ENCODE results near the gene ZBTB44.
"Not testable (repeated sequence)": the region's sequence is repeated elsewhere in the genome, so short reads cannot be mapped to it uniquely, and the experiment has no call there.

ZBTB44 gene

DNA sequence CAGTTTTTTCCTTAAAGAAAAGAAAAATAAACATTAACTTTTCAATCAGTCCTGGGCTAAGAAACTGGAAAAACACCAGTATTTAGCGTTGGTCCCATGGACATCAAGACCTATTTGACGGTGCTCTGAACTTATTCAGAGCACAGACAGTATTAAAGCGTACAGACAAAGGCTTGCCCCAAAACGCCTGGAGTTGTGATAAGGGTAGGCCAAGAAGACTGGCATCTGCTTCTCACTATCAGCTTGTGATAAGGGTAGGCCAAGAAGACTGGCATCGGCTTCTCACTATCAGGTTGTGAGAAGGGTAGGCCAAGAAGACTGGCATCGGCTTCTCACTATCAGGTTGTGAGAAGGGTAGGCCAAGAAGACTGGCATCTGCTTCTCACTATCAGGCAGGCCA lies 69.3 kb downstream of the ZBTB44 start:
- not testable (repeated sequence) for H3K36me3 ChIP-seq (ENCODE audit: control insufficient read depth, insufficient read depth, low read length); H3K9ac ChIP-seq (ENCODE audit: low read depth, low read length); H3K4me1 ChIP-seq (ENCODE audit: control insufficient read depth, insufficient read depth, low read length); H3K9me3 ChIP-seq (ENCODE audit: control insufficient read depth, insufficient read depth, low read length); H3K4me3 ChIP-seq (ENCODE audit: low read depth, low read length); H3K27me3 ChIP-seq (ENCODE audit: control insufficient read depth, insufficient read depth, low read length)

DNA sequence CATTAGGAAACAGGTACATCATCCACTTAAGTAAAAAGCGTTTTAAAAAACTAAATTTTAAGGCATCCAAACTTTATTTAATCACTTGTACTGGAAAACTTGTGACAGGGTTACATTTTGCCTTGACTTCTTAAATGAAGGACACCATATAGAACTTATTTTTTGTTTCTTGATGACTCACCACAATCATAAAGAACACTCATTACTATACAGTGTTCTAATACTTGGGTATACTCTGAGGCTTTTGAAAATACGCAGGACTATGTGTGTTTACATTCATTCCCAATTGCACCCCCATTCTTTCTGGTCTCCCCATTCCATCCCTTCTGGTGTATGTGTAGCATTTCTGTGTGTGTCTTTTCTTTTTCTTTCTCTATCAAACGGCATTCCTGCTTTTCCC lies 69.9 kb downstream of the ZBTB44 start:
- no peaks in the 10 kb centered on the region for H3K9me3 ChIP-seq (ENCODE audit: control insufficient read depth, insufficient read depth, low read length)
- H3K36me3 ChIP-seq (ENCODE audit: control insufficient read depth, insufficient read depth, low read length): no peaks in the 10 kb centered on the region
- H3K4me1 ChIP-seq (ENCODE audit: control insufficient read depth, insufficient read depth, low read length): no peaks in the 10 kb centered on the region
- no peak overlapping the region for H3K9ac ChIP-seq (ENCODE audit: low read depth, low read length)
- no peaks in the 10 kb centered on the region for H3K27me3 ChIP-seq (ENCODE audit: control insufficient read depth, insufficient read depth, low read length)
- no peak overlapping the region for H3K4me3 ChIP-seq (ENCODE audit: low read depth, low read length)

DNA sequence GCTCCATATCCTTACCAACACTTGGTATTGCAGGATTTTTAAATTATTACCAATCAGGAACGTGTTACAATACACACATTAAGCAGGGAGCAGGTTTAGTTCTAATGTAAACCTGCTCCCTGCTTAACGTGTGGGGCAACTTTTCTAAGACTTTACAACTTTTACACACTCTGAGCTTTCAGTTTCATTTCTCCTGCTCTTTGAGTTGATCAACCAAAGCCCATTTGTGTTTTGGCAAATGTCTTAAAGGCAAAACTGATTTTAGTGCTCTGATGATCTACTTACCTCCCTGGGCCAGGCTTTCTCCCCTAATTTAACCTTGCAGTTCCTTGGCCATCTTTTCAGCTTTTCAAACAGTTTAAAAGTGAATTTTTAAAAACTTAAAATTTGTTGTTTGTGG lies 70.9 kb downstream of the ZBTB44 start:
- Histone ChIP-seq H3K9me3 (ENCODE audit: control insufficient read depth, insufficient read depth, low read length) (no peaks in the 10 kb centered on the region), H3K9ac (ENCODE audit: low read depth, low read length) (no peak overlapping the region), H3K36me3 (ENCODE audit: control insufficient read depth, insufficient read depth, low read length) (no peaks in the 10 kb centered on the region), H3K4me1 (ENCODE audit: control insufficient read depth, insufficient read depth, low read length) (no peaks in the 10 kb centered on the region), H3K27me3 (ENCODE audit: control insufficient read depth, insufficient read depth, low read length) (no peaks in the 10 kb centered on the region), H3K4me3 (ENCODE audit: low read depth, low read length) (no peak overlapping the region)

DNA sequence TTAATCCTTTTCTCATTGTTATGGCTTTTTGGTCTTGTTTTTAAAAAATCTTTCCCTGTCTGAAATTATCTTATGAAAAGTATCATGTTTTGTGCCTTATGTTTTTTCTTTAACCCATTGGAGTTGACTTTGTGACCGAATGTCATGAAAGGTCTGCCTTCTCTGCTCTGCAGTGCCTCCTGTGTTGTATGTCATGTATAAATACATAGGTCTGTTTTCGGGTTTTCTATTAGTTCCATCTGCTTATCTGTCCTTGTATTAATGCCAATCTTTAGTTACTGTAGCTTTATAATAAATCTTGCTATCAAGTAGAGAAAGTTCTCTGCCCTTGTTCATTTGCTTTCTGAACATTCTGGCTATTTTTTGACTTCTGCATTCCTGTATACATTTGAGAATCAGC lies 73.0 kb downstream of the ZBTB44 start:
- no peaks in the 10 kb centered on the region for H3K4me1 ChIP-seq (ENCODE audit: control insufficient read depth, insufficient read depth, low read length)
- no peak overlapping the region for H3K4me3 ChIP-seq (ENCODE audit: low read depth, low read length)
- no peaks in the 10 kb centered on the region for H3K9me3 ChIP-seq (ENCODE audit: control insufficient read depth, insufficient read depth, low read length)
- no peaks in the 10 kb centered on the region for H3K36me3 ChIP-seq (ENCODE audit: control insufficient read depth, insufficient read depth, low read length)
- no peak overlapping the region for H3K9ac ChIP-seq (ENCODE audit: low read depth, low read length)
- no peaks in the 10 kb centered on the region for H3K27me3 ChIP-seq (ENCODE audit: control insufficient read depth, insufficient read depth, low read length)

DNA sequence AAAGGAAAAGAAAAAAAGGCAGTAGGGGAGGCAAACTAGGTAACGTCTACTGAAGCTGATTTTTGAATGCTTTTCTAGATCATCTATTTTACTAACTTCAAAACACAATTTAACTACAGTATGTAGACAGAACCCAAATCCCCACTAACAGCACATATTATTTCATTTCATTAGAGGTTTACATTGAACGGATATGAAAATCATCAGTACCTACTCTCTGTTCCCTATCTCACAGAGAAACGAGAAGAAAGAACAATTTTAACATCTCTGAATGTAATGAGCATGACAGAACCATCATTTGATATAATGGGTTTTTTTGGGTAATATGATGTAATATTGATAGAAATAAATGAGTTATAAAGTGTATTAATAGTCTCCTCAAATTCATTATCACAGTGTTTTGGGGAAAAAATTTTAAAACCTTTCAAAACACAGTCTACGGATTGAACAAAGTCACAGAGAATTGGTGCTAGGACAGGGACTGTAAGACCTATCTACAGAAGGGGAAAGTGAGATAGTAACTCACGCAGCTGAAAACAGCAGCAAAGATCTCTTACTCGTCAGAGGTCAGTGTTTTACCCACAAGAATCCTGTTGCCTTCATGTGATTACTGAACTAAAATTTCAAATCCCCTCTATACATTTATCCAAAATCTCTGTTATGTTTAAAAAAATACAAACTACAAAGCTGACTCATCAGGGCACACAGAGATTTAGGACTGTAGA lies 77.3 kb downstream of the ZBTB44 start:
- Histone ChIP-seq H3K27me3 (ENCODE audit: control insufficient read depth, insufficient read depth, low read length) (no peaks in the 10 kb centered on the region), H3K36me3 (ENCODE audit: control insufficient read depth, insufficient read depth, low read length) (no peaks in the 10 kb centered on the region), H3K4me3 (ENCODE audit: low read depth, low read length) (no peak overlapping the region), H3K9ac (ENCODE audit: low read depth, low read length) (no peak overlapping the region), H3K4me1 (ENCODE audit: control insufficient read depth, insufficient read depth, low read length) (no peaks in the 10 kb centered on the region), H3K9me3 (ENCODE audit: control insufficient read depth, insufficient read depth, low read length) (no peaks in the 10 kb centered on the region)

DNA sequence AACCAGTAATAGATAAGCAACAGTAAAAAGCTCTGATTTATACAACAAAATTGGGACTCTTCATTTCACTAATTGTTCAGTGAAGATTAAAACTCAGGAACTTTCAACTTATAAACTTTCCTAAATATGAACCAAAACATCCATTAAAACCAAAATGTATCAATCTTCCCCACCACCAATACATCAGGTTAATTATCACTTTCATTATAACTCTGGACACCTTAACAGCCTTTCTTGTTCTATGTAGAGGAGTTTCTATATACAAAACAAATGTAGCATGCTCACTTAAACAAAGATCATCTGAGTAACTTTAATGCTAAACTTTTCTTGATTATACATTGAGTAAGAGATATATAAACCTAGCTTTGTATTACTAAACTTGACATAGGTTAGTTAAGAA lies 80.4 kb downstream of the ZBTB44 start:
- H3K9me3 ChIP-seq (ENCODE audit: control insufficient read depth, insufficient read depth, low read length): no peaks in the 10 kb centered on the region
- H3K36me3 ChIP-seq (ENCODE audit: control insufficient read depth, insufficient read depth, low read length): no peaks in the 10 kb centered on the region
- H3K4me3 ChIP-seq (ENCODE audit: low read depth, low read length): no peak overlapping the region
- no peaks in the 10 kb centered on the region for H3K27me3 ChIP-seq (ENCODE audit: control insufficient read depth, insufficient read depth, low read length)
- no peaks in the 10 kb centered on the region for H3K4me1 ChIP-seq (ENCODE audit: control insufficient read depth, insufficient read depth, low read length)
- H3K9ac ChIP-seq (ENCODE audit: low read depth, low read length): no peak overlapping the region

DNA sequence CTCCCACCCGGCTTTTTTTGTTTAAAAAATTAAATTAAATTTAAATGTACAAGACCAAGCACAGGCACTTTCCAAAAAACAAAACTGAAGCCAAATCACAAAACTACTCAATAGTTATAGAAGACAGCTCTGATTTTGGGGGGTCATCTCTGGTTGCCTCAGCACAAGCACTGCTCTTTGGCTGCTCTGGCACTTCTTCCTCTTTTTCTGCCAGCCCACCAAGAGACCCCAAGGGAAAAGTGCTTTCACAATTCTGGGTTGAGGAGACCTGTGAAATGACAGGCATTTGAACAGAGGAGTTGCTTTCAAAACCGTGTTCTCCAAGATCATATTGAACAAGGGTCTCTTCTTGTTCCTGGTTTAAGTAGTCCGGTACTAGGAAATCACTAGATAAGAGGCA lies 80.8 kb downstream of the ZBTB44 start:
- H3K4me3 ChIP-seq (ENCODE audit: low read depth, low read length); H3K27me3 ChIP-seq (ENCODE audit: control insufficient read depth, insufficient read depth, low read length); H3K4me1 ChIP-seq (ENCODE audit: control insufficient read depth, insufficient read depth, low read length); H3K9me3 ChIP-seq (ENCODE audit: control insufficient read depth, insufficient read depth, low read length); H3K9ac ChIP-seq (ENCODE audit: low read depth, low read length); H3K36me3 ChIP-seq (ENCODE audit: control insufficient read depth, insufficient read depth, low read length): not testable (repeated sequence)

DNA sequence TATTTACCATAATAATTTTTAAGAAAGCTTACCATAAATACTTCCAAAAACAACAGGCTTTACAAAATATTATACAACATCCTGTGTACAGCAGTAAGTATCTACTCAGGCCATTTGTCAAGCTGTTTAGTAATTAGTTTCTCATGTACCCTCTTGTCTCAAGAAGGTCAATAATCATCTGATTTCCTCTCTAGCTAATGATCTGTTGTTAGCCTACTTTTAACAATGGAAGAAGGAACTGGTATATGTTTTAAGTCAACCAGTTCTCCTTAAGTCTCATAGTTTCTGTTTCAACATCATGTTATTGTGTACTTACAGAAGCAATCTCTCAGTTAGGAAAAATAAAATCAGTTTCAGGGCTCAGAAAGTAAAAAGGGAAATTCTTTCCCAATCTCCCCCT lies 81.2 kb downstream of the ZBTB44 start:
- not testable (repeated sequence) for H3K4me1 ChIP-seq (ENCODE audit: control insufficient read depth, insufficient read depth, low read length); H3K9ac ChIP-seq (ENCODE audit: low read depth, low read length); H3K36me3 ChIP-seq (ENCODE audit: control insufficient read depth, insufficient read depth, low read length); H3K27me3 ChIP-seq (ENCODE audit: control insufficient read depth, insufficient read depth, low read length); H3K9me3 ChIP-seq (ENCODE audit: control insufficient read depth, insufficient read depth, low read length); H3K4me3 ChIP-seq (ENCODE audit: low read depth, low read length)

DNA sequence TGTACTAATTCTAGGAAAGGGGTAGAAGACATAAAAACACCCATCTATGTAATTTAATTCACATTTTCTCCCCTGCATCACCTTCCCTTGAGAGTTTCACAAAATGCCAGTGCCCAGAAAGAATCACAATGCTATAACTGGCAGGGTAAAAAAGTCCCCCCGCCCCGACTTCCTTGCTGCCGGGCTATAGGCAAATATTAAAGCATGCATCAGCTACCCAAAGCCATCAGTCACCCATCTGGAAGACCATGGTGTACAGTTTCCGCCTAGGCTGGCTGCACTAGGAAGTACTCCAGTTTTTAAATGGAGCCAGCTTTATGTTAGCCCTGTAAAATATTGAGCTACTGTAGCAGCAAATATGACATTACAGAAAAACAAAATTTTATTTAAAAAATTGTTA lies 87.3 kb downstream of the ZBTB44 start:
- Histone ChIP-seq H3K9ac (ENCODE audit: low read depth, low read length) (no peak overlapping the region), H3K27me3 (ENCODE audit: control insufficient read depth, insufficient read depth, low read length) (no peaks in the 10 kb centered on the region), H3K9me3 (ENCODE audit: control insufficient read depth, insufficient read depth, low read length) (no peaks in the 10 kb centered on the region), H3K4me3 (ENCODE audit: low read depth, low read length) (no peak overlapping the region), H3K36me3 (ENCODE audit: control insufficient read depth, insufficient read depth, low read length) (no peaks in the 10 kb centered on the region), H3K4me1 (ENCODE audit: control insufficient read depth, insufficient read depth, low read length) (no peaks in the 10 kb centered on the region)

DNA sequence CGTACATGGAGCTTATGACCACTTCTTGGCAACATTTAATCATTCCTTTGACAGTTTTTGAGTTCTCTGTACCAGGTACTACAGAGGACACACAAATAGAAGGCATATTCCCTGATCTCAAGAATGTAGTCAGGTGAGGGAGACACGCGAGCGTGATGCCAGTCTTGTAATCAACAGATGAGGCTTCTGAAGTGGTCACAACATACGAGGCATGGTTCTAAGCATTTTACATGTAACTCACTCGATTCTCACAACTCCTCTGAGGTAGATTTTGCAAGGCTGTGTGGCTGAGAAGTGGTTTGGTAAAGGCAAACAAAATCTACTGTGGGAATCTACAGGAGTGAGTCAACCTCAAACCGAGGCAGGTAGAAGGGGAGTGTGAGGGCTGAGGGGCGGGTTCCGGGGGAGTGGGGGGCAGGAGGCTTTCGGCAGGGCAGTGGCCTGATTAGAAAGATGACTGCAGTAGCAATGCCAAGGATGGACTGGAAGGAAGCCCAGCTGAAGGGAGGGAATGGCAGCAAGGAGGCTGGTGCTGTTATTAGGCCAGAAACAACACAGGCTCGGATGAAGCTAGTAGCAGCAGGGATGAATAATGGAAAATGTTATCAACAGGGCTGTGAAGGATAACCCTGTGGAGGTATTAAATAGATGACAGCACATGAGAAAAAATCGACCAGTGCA lies 91.3 kb downstream of the ZBTB44 start:
- Histone ChIP-seq H3K4me3 (ENCODE audit: low read depth, low read length) (no peak overlapping the region), H3K36me3 (ENCODE audit: control insufficient read depth, insufficient read depth, low read length) (no peaks in the 10 kb centered on the region), H3K27me3 (ENCODE audit: control insufficient read depth, insufficient read depth, low read length) (no peaks in the 10 kb centered on the region), H3K9ac (ENCODE audit: low read depth, low read length) (no peak overlapping the region), H3K4me1 (ENCODE audit: control insufficient read depth, insufficient read depth, low read length) (no peaks in the 10 kb centered on the region), H3K9me3 (ENCODE audit: control insufficient read depth, insufficient read depth, low read length) (no peaks in the 10 kb centered on the region)

DNA sequence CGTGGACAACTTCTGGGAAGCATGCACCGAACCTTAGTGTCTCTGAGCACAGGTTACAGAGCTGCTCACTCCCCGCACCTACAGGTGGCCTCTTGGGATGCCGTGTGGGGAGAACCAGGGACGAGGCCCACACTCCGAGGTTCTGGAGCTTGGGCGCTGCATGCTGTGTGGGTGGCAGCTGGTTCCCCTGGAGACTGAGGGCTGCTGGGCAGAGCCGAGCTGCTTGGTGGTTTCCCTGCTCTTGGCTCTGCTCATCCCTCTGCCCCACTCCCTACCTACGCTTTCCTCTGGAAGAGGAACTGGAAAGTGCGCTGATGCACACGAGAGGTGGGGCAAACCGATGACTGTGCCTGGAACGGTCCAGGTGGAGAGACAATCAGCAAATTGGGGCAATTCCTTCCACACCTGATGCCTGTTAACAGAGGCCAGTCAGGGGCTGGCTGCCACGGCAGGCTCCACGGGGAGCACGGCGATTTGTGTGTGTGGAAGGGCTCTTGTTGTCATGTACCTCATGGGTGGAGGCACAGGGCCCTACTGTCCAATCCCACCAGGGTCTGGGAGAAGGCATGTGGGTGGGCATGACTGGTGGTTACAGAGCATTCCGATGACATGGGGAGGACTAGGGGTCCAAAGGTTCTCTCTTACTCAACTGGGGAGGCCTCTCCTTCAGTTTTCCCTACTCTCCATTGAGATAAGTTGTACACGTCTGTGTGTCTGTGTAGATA lies 94.2 kb downstream of the ZBTB44 start:
- no peaks in the 10 kb centered on the region for H3K9me3 ChIP-seq (ENCODE audit: control insufficient read depth, insufficient read depth, low read length)
- H3K36me3 ChIP-seq (ENCODE audit: control insufficient read depth, insufficient read depth, low read length): no peaks in the 10 kb centered on the region
- H3K9ac ChIP-seq (ENCODE audit: low read depth, low read length): no peak overlapping the region
- no peak overlapping the region for H3K4me3 ChIP-seq (ENCODE audit: low read depth, low read length)
- H3K4me1 ChIP-seq (ENCODE audit: control insufficient read depth, insufficient read depth, low read length): no peaks in the 10 kb centered on the region
- no peaks in the 10 kb centered on the region for H3K27me3 ChIP-seq (ENCODE audit: control insufficient read depth, insufficient read depth, low read length)

DNA sequence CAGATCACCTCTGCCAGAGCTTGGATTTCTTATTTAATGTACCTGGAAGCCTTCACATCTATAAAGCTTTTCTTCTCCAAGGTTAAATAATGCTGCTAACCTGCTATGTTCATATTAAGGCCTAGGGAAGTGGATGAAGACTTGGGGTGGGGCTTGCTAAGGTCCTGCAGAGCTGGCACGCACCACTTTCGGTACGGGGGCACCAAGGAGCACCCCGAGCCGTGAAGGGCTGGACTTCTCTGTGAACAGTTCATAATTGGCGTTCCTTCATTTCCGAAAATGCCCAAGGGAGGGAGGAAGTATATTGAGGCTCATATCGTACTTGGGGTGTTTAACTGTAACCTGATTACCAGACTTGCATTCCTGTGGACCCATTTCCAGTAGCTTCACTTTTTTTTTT lies 95.6 kb downstream of the ZBTB44 start:
- H3K9me3 ChIP-seq (ENCODE audit: control insufficient read depth, insufficient read depth, low read length): no peaks in the 10 kb centered on the region
- H3K4me3 ChIP-seq (ENCODE audit: low read depth, low read length): no peak overlapping the region
- H3K36me3 ChIP-seq (ENCODE audit: control insufficient read depth, insufficient read depth, low read length): no peaks in the 10 kb centered on the region
- no peaks in the 10 kb centered on the region for H3K27me3 ChIP-seq (ENCODE audit: control insufficient read depth, insufficient read depth, low read length)
- H3K9ac ChIP-seq (ENCODE audit: low read depth, low read length): no peak overlapping the region
- H3K4me1 ChIP-seq (ENCODE audit: control insufficient read depth, insufficient read depth, low read length): no peaks in the 10 kb centered on the region

Data from iPS-15b (cell line).